ENCODE data around the gene SLC25A19.
"Not testable (repeated sequence)": the region's sequence is repeated elsewhere in the genome, so short reads cannot be mapped to it uniquely, and the experiment has no call there.

Gene SLC25A19

GRCh38 chr17:75301049-75301448 lies 11.8 kb upstream of the SLC25A19 start:
- DNase-seq, result no peak

DNA sequence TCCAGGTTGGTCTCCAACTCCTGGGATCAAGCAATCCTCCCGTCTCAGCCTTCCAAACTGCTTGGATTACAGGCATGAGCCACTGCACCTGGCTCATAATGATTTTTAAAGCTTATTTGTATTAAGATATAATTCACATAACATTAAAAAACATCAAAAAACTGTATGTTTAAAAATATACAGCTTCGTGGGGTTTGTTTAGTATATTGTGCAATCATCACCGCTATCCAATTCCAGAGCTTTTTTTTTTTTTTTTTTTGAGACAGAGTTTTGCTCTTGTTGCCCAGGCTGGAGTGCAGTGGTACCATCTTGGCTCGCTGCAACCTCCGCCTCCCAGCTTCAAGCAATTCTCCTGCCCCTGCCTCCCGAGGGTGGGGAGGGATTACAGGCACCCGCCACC lies 11.0 kb upstream of the SLC25A19 start:
- no peak for DNase-seq

GRCh38 chr17:75295201-75296158 lies 6.2 kb upstream of the SLC25A19 start:
- DNase-seq, result peak; percentile 43

DNA sequence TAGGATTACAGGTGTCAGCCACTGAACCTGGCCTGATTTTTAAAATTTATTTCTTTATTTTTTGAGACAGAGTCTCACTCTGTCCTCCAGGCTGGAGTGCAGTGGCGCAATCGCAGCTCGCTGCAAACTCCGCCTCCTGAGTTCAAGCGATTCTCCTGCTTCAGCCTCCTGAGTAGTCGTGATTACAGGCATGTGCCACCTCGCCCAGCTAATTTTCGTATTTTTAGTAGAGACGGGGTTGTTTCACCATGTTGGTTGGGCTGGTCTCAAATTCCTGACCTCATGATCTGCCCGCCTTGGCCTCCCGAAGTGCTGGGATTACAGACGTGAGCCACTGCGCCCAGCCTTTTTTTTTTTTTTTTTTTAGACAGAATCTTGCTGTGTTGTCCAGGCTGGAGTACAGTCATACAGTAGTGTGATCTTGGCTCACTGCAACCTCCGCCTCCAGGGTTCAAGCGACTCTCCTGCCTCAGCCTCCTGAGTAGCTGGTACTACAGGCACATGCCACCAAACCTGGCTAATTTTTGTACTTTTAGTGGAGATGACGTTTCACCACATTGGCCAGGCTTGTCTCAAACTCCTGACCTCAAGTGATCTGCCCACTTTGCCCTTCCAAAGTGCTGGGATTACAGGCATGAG lies 3.7 kb upstream of the SLC25A19 start:
- not testable (repeated sequence) for DNase-seq

DNA sequence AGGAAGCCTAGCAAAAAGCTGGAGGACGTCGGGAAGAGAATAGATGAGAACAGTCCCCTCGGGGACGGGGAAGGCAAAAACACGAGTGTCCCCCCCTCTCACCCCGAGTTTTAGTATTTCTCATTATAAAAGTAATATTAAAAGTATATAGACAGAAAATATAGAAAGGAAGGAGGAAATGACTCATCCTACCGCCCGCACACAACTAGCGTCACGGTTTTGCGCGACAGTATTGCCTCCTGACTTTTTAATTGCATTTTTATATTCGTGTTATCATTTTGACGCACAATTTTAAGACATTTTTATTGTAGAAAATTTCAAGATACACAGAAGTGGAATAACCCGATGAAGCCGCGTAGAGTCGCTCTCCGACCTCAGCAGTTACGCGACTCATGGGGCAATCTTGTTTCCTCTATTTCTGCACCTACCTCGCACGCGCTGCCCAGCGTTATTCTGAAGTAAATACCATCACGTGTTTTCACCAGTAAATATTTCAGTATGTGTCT lies 652 bp upstream of the SLC25A19 start:
- peak; percentile 75 for DNase-seq

- peak; percentile 71 for DNase-seq
These were observed 491 bp downstream of the SLC25A19 start for GRCh38 chr17:75288770-75289114.

DNA sequence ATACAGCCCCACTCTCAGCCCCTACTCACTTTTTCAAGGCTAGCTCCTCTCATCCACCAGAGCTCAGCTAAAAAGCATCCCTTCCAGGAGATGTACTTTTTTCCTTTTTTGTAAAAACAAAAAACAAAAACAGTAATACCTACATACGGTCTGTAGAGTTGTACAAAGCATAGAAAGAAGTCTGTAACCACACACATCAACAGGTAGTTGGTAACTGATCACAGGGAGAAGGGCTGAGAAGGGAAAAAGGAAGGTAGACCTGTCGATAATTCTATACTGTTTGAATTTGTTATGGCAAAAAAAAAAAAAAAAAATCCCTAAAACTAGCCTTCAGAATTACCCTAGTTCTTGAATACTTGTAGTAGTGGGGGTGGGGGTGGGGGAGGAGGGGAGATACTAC lies 874 bp downstream of the SLC25A19 start:
- DNase-seq, result no peak

- DNase-seq, result no peak
These were observed 2.0 kb downstream of the SLC25A19 start for GRCh38 chr17:75287221-75287620.

GRCh38 chr17:75285123-75285522 lies 4.1 kb downstream of the SLC25A19 start:
- DNase-seq, result no peak

GRCh38 chr17:75280189-75280588 lies 9.0 kb downstream of the SLC25A19 start:
- not testable (repeated sequence) for DNase-seq

DNA sequence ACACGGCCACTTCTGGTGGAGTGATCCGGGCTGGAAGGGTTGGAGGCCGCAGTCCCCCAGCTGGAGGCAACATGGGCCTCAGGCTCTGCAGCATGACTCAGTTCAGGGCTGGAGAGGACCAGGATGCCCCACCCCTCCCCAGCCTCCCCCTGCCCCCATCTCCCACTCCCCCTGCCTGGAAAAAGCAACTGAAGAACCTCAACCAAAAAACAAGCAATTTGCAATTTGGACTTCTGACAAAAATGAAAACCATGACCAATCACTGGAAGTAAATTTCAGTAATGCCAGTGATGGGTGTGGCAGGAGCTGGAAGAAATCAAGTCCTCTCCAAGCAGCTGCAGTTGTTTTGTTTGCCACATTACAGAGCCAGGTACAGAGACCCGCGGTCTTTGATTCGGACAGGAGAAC lies 11.6 kb downstream of the SLC25A19 start:
- DNase-seq, result no peak

GRCh38 chr17:75273977-75274708 lies 15.1 kb downstream of the SLC25A19 start:
- no peak for DNase-seq

- DNase-seq, result no peak
These were observed 16.4 kb downstream of the SLC25A19 start for GRCh38 chr17:75272848-75273184.

- DNase-seq, result peak; percentile 43
These were observed 17.0 kb downstream of the SLC25A19 start for GRCh38 chr17:75271955-75272847.

DNA sequence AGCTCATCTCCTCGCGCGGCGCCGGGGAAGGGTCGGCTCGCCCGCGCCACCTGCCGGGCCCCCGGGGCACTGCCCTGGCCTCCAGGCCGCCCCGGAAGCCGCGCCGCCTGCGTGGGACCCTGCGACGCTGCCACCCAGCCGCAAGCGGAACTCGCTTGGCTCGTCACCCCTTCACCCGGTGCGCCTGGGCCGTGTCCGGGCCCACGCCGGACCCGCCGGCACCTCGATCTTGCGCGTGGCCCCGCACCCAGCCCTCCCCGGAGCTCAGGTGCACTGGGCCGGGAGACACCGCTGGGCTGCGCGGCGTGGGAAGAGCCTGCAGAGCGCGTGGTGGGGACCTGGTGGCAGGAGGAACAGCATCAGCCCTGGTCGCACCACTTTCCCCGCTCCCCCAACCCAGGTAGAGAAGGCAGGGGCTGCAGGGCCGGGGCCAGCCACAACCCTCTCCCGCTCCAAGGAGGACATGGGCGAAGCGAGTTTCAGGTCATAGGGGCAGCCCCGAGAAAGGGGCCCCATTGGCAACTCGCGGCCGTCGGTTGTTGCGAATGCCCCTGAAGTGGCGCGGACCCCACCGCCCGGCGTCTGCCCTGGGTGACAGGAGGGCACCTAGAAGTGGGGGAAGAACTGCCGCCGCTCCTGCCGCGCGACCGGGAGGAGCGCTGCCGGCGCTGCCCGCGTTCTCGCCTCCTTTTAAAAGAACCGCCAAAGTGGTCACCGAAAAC lies 17.8 kb downstream of the SLC25A19 start:
- peak; percentile 91 for DNase-seq

DNA sequence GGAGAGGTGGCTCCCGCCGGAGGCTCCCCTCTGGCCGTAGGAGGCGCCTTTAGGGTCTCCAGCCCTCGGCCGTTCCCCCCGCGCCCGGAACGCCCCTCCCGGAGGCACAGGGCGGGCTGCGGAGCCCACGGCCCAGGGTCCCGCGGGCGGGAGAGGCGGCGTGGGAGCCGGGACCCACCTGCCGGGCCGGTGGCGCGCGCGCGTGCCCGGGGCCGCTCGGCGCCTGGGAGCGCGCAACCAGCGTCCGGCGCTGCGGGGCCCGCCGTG lies 18.3 kb downstream of the SLC25A19 start, which contains the start of gene MIF4GD:
Gene MIF4GD, minus strand, starts transcription at position 266 of the 267 bp plus-strand sequence. CDS start 1,036 bp downstream, outside the sequence.
- DNase-seq, result no peak

GRCh38 chr17:75270218-75270965 lies 18.8 kb downstream of the SLC25A19 start:
- DNase-seq, result peak; percentile 79

DNA sequence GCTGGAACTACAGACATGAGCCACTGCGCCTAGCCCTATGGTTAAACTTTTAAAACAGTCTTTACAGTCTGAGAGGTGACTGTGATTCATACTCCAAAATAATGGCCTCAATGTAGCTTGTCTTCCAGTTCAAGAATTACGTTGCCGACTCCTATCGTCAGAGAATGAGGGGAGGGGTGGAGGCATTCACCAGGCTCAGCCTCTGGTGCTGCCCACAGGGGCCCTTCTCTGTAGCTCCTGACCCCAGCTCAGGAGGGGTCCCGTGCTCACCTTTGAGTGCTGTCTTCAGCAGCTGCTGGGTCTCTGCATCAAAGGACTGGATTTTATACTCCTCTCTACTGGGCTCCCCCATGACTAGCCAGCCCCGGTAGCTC lies 19.4 kb downstream of the SLC25A19 start:
- peak; percentile 34 for DNase-seq

DNA sequence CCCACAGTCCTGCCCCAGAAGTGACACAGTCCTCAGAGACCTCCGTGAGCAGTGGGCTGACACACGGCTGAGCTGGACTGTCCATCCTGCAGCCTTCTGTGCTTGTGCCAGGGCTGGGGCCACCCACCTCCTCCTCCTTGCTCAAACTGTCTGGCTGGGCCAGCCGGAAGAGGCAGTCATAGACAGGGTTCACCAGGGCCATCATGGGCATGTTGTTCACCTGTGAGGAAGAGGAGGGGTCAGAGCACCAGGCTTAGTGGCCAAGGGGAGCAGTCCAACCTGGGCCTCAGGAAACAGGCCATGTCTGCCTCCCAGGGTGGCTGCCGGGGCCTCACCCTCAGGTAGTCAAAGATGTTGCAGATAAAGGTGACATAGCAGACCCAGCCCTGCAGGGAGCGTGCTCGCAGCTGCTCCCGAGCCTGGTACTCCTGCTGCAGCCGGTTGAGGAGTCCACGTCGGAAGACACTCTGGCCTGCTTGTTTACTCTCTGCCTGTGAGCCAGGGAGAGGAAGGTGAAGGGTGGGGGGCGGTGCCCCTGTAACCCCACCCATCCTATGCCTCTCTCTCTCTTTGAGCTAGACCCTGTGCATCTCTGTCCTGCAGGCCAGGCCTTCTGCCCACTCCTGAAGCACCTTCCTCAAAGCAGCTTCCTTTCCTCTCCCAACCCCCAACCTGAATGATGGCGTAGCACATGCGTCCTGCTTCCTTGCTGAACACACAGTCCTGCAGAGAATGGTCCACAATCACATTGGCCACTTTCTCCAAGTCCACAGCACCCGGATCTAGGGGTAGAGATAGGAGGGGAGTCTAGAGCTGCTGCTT lies 21.6 kb downstream of the SLC25A19 start:
- no peak for DNase-seq

GRCh38 chr17:75267153-75267410 lies 22.2 kb downstream of the SLC25A19 start:
- no peak for DNase-seq
